Stimulated activated naive CD8-positive, alpha-beta T cell treated with anti-CD3 and anti-CD28 coated beads, Interleukin-15, Interleukin-2, amounts not matched to agents 100 ng/mL and 50 ng/mL, for 24 hours (primary cell): Measurements from ENCODE around the gene DUSP23.
A peak's percentile ranks its signal among the peaks of the same experiment; 100 is the strongest.

Source experiments
- H3K27ac Mint-ChIP-seq: one replicate; pipeline ENCODE4 v1.8.0; 2021; ENCODE audit warnings: mild to moderate bottlenecking, mixed read lengths
- H3K27me3 Mint-ChIP-seq: one replicate; pipeline ENCODE4 v1.8.0; 2021; ENCODE audit warnings: mixed read lengths
- H3K36me3 Mint-ChIP-seq: one replicate; pipeline ENCODE4 v1.8.0; 2021; ENCODE audit warnings: low read depth, mixed read lengths
- H3K4me1 Mint-ChIP-seq: one replicate; pipeline ENCODE4 v1.8.0; 2021; ENCODE audit warnings: low read depth, mixed read lengths
- H3K4me3 Mint-ChIP-seq: one replicate; pipeline ENCODE4 v1.8.0; 2021; ENCODE audit warnings: mild to moderate bottlenecking, mixed read lengths
- H3K9me3 Mint-ChIP-seq: one replicate; pipeline ENCODE4 v1.8.0; 2021; ENCODE audit warnings: mixed read lengths

The DUSP23 gene

DNA sequence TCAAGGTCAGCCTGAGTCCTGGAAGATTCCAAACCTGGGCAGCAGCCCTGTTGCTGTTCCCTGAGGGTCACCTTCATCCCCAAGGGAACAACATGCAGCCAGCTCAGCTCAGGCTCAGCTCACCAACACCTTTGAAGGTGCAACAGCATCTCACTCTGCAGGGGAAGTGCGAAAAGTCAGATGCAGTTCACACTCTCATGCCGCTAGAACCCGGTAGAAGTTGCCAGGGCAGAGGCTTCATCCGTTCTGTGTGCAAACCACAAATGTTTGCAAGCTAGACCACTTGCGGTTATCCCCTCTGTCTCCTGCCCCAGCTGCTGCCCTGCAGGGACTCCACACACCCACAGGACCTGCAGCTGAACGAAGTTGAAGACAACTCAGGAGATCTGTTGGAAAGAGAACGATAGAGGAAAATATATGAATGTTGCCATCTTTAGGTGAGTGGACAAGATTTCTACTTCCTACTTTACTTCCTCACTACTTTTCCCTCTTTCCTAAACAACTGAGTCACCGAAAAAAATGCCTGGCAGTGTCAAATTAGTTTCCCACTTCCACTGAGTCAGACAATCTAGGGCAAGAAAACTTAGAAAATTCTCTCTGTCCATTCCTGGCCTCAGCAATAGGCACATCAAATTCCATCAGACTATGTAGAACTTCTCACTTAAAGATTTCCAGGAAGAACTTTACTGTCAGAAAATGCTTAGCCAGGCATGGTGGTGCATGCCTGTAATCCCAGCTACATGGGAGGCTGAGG lies 19.6 kb downstream of the DUSP23 start:
- Mint-ChIP-seq H3K4me3 (peak overlapping the region; percentile 20), H3K9me3 (no peaks in the 10 kb centered on the region), H3K36me3 (no peaks in the 10 kb centered on the region), H3K27me3 (peaks cover 3% of the 10 kb centered on the region), H3K4me1 (peaks cover 22% of the 10 kb centered on the region), H3K27ac (no peak overlapping the region)

DNA sequence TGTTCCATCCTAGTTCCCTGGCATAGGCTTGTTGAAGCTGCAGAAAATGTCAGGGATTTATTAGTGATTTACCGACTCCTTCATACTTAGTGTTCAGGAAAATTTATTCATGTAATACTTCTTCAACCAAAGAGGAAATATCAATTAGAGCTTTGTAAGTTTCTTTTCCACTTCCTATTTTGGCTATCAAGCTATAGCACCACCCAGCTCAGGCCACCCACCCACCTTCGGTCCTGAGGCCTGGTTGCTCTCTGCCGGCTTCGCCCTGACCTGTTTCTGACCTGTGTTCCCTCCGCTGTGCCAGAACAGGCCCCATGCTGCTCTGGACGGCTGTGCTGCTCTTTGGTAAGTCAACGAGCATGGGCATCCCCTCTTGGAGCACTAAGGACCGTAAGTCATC lies 21.3 kb downstream of the DUSP23 start, which contains the start of gene FCRL6:
FCRL6 (plus strand) TSS at position 250 of the 400 bp plus-strand sequence; CDS start at position 315, 65 bp downstream.
- peaks cover 3% of the 10 kb centered on the region for H3K27me3 Mint-ChIP-seq
- peaks cover 22% of the 10 kb centered on the region for H3K4me1 Mint-ChIP-seq
- no peak within 1 kb of the TSS for H3K4me3 Mint-ChIP-seq

DNA sequence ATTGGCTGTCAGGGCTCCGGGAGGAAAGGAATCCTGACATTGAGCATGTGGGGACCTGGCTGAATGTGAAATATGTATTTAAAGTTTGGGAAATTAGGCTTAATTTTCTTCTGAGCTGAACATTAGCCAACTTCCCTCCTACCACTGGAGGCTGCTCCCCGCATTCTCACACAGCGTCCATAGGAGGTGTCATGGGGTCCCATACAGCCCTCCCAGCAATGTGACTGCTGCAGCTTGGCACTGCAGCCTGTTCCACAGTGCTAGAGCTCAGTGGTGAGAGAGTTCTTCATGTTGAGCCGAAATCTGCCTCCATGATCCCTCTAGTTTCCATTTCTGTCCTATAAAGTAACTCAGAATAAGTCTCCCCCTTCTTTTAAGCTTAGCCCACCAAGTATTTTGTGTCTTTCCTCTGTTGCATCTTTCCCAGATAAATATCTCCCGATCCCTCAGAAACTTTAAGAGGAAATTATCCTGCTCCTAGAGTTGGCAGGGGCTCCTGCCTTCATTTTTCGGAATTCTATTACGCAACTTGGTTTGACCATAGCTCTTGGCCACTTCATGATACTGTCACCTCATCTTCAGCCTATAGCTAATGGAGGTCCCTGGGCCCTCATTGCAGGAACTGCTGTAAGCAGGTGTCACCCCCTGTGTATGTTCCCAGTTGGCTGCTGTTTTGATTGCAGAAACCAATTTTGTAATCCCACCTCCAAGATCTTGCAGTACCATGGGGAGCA lies 23.4 kb downstream of the DUSP23 start:
- no peaks in the 10 kb centered on the region for H3K36me3 Mint-ChIP-seq
- peaks cover 3% of the 10 kb centered on the region for H3K27me3 Mint-ChIP-seq

More for the DNA sequence above, 21.3 kb downstream of the DUSP23 start, which contains the start of gene FCRL6:
- no peaks in the 10 kb centered on the region for H3K9me3 Mint-ChIP-seq
- H3K27ac Mint-ChIP-seq = no peak within 1 kb of the TSS
- no peaks in the 10 kb centered on the region for H3K36me3 Mint-ChIP-seq

DNA sequence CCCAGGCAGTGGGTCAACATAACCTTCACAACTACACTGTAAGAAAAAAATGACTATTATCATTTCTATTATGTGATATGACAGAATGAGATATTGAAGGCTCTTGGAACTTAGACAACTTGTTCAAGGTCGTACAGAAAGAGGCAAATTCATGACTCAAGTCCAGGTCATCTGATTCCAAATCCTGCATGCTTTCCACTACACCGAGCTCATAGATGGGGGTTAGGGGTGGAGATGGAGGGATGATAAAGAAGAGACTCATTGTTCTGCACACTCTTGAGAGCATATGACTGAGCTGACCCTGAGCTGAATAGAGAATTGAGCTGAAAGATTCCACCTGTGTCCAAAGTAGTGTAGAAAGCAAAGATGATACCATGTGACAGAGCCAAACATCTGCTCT lies 24.2 kb downstream of the DUSP23 start:
- no peaks in the 10 kb centered on the region for H3K9me3 Mint-ChIP-seq
- H3K27me3 Mint-ChIP-seq = peaks cover 3% of the 10 kb centered on the region
- H3K27ac Mint-ChIP-seq = no peak overlapping the region
- H3K4me3 Mint-ChIP-seq = no peak overlapping the region
- H3K36me3 Mint-ChIP-seq = no peaks in the 10 kb centered on the region
- H3K4me1 Mint-ChIP-seq = peaks cover 12% of the 10 kb centered on the region

More for the DNA sequence above, 23.4 kb downstream of the DUSP23 start:
- H3K9me3 Mint-ChIP-seq = no peaks in the 10 kb centered on the region
- H3K4me3 Mint-ChIP-seq = no peak overlapping the region
- H3K27ac Mint-ChIP-seq = no peak overlapping the region
- peaks cover 20% of the 10 kb centered on the region for H3K4me1 Mint-ChIP-seq

DNA sequence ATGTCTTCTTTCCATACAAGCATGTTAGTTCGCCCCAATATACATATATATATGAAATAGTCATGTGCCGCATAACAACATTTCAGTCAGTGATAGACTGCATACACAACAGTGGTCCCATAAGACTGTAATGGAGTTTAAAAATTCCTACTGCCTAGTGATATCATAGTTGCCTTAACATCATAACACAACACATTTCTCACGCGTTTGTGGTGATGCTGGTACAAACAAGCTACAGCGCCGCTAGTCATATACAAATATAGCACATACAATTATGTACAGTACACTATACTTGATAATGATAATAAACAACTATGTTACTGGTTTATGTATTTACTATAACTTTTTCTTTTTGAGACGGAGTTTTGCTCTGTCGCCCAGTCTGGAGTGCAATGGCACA lies 35.2 kb downstream of the DUSP23 start:
- Mint-ChIP-seq H3K27ac (no peak overlapping the region), H3K27me3 (no peaks in the 10 kb centered on the region), H3K4me1 (peaks cover 20% of the 10 kb centered on the region)

DNA sequence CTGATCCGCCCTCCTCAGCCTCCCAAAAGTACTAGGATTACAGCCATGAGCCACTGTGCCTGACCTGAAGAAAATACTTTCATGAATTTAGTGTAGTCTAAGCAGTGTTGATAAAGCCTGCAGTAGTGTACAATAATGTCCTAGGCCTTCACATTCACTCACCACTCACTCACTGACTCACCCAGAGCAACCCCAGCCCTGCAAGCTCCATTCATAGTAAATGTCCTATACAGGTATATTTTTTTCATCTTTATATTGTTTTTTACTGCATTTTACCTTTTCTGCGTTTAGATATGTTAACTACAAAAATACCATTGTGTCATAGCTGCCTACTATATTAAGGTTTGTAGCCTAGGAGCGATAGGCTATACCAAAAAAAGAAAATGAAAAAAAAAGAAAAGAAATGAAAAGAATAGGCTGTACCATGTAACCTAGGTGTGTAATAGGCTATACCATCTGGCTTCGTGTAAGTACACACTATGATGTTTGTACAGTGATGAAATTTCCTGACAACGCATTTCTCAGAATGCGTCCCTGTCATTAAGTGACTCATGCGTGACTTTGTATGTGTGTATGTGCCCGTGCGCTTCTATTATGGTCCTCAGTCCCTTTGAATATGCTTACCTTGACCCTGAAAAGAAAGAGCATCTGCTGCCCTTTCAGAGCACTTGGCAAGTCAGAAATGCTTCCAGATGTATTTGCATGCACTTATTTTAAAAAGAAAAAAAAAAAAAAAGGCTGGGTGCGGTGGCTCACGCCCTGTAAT lies 36.7 kb downstream of the DUSP23 start:
- Mint-ChIP-seq H3K27me3 (no peaks in the 10 kb centered on the region), H3K4me1 (peaks cover 20% of the 10 kb centered on the region), H3K9me3 (no peaks in the 10 kb centered on the region)

More for the DNA sequence above, 35.2 kb downstream of the DUSP23 start:
- H3K9me3 Mint-ChIP-seq = no peaks in the 10 kb centered on the region
- H3K4me3 Mint-ChIP-seq = no peak overlapping the region
- no peaks in the 10 kb centered on the region for H3K36me3 Mint-ChIP-seq

DNA sequence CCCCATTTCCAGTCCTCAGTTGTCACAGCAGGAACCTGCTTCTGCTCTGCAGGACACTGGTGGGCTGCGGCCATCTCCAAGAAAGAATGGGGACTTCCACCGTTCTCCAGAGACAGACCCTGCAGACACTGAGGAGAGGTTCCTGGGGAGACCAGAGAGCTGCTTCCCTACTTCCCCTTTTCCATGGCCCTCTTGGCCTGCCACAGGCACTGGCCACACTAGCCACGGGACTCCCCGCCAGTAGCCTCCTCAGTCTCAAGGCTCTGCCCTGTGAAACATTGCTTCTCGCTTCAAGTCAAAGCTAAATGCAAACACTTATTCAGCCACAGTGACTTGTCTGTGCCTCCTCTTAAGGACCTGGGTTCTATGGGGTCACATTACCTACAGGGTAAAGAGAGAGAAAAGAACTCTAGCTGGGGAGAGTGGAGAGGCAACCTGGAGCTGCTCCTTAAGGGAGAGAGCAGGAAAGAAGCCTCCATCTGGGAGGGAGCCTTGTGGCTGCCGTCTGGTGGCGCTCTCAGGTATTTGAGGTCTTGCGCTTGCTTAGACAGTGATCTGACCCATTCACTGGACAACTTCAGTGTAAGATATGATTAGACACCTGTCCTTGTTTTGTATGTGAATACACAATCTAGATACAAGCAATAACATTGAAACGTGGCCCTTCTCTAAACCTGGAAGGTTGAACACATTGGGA lies 40.6 kb downstream of the DUSP23 start:
- Mint-ChIP-seq H3K4me3 (no peak overlapping the region), H3K27me3 (no peaks in the 10 kb centered on the region), H3K27ac (no peak overlapping the region), H3K4me1 (peaks cover 44% of the 10 kb centered on the region), H3K9me3 (no peaks in the 10 kb centered on the region), H3K36me3 (no peaks in the 10 kb centered on the region)

More for the DNA sequence above, 36.7 kb downstream of the DUSP23 start:
- Mint-ChIP-seq H3K4me3 (no peak overlapping the region), H3K27ac (no peak overlapping the region), H3K36me3 (no peaks in the 10 kb centered on the region)

DNA sequence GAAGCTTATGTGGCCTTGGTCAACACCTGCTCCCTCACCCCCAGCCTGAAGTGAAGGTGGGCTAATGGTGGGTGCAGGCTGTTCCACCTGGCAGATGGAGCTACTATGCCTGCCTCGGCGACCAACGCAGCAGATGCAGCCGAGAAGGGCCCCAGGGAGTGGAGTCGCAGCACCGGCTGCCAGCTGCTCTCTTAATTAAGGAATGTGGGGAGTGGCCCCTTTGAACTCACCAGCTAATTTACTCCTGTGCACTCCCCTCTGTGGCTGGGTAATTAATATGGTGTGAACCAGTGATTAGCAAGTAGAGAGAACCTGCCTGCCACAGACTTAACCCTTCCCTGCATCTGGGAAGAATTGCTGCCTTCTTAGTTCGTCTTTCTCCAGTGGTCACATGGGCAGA lies 42.6 kb downstream of the DUSP23 start:
- Mint-ChIP-seq H3K9me3 (no peaks in the 10 kb centered on the region), H3K27me3 (no peaks in the 10 kb centered on the region), H3K4me3 (no peak overlapping the region), H3K27ac (no peak overlapping the region), H3K36me3 (no peaks in the 10 kb centered on the region), H3K4me1 (peaks cover 62% of the 10 kb centered on the region)

DNA sequence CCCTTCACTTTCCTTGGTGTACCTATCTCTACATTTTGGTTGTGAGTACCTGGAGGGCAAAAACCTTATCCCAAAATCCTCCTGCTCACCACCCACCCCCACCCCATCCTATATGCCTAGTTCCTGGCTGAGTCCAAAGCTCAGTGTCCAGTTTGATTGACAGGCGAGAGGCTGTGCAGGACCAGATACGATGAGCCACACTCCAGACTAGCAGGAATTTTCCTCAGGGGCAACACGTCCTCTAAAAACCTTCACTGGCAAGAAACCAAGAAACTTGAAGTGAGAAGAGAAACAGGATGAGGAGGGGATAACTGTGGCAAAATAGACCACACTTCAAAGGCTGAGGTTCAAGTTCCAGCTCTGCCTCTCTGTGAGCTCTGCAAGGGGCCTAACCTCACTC lies 44.8 kb downstream of the DUSP23 start:
- H3K36me3 Mint-ChIP-seq = no peaks in the 10 kb centered on the region
- peaks cover 54% of the 10 kb centered on the region for H3K4me1 Mint-ChIP-seq
- H3K27ac Mint-ChIP-seq = no peak overlapping the region
- no peak overlapping the region for H3K4me3 Mint-ChIP-seq
- H3K27me3 Mint-ChIP-seq = no peaks in the 10 kb centered on the region
- H3K9me3 Mint-ChIP-seq = no peaks in the 10 kb centered on the region

DNA sequence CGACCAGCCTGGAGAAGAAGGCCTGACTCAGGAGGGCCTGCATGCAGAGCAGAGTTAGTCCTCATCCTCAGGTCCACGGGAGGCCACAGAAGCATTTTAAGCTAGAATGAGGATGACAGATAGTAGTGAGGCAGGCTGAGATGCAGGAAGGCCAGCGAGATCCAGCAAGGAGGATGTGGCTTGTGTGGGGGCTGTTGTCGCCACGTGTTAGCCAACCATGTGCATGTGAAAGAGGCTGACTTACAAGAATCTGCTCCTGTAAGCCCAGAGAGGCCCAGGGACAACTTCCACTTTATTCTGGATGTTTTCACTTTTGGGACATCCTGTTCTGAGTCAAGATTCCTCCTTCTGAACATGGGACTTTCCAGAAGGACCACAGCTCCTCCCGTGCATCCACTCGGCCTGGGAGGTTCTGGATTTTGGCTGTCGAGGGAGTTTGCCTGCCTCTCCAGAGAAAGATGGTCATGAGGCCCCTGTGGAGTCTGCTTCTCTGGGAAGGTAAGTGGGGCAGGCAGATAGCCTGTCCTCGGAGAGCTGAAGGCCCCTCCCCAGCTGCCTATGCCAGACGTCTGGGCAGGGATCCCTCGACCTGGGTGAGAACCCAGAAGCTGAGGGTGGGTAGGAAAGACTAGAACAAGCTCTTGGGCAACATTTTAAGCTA lies 45.8 kb downstream of the DUSP23 start, which contains the start of gene SLAMF8:
SLAMF8 (plus strand) TSS at position 433 of the 661 bp plus-strand sequence; CDS start at position 459, 26 bp downstream.
- H3K27me3 Mint-ChIP-seq = no peaks in the 10 kb centered on the region
- H3K27ac Mint-ChIP-seq = peak within 1 kb of the TSS; percentile 63
- peak within 1 kb of the TSS; percentile 45 for H3K4me3 Mint-ChIP-seq
- H3K36me3 Mint-ChIP-seq = no peaks in the 10 kb centered on the region
- peaks cover 54% of the 10 kb centered on the region for H3K4me1 Mint-ChIP-seq
- no peaks in the 10 kb centered on the region for H3K9me3 Mint-ChIP-seq

DNA sequence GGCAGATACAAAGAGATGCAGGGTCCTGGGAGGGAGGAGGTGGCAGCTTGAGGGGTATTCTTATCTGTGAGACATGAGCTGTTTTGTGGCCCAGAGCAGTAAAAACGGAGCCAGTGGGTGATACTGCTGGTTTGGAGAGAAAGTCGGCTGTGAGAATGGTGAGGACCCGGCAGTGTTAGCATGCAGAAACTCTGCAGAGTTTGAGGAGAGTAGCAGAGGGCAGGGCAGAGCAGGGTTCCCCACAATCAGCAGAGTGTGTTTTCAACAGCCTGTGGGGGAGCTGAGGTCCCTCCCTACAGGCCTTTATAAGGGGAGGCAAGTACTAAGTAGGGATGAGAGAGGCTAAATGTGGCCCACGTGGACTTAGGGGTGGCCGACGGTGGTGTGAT lies 46.3 kb downstream of the DUSP23 start:
- Mint-ChIP-seq H3K27me3 (no peaks in the 10 kb centered on the region), H3K4me3 (peak overlapping the region; percentile 45)

DNA sequence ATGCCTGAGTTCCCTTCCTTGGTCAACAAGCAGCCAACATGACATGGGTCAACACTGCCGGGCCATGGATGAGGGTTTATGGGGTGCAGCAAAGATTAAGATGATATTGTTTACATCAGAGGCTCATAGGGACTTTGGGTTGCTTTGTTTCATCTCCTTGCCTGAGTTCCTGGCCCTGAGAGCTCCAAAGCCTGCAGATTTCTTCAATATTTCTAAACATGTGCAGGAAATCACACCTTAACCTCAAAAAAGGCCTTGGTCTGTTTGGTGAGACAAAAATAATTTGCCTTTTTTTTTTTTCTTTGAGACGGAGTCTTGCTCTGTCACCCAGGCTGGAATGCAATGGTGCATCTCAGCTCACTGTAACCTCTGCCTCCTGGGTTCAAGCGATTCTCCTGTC lies 46.8 kb downstream of the DUSP23 start:
- H3K4me1 Mint-ChIP-seq = peaks cover 54% of the 10 kb centered on the region
- no peaks in the 10 kb centered on the region for H3K27me3 Mint-ChIP-seq
- no peak overlapping the region for H3K27ac Mint-ChIP-seq
- no peak overlapping the region for H3K4me3 Mint-ChIP-seq
- no peaks in the 10 kb centered on the region for H3K36me3 Mint-ChIP-seq
- no peaks in the 10 kb centered on the region for H3K9me3 Mint-ChIP-seq

More for the DNA sequence above, 46.3 kb downstream of the DUSP23 start:
- H3K36me3 Mint-ChIP-seq = no peaks in the 10 kb centered on the region
- no peaks in the 10 kb centered on the region for H3K9me3 Mint-ChIP-seq
- peak overlapping the region; percentile 60 for H3K27ac Mint-ChIP-seq
- peaks cover 54% of the 10 kb centered on the region for H3K4me1 Mint-ChIP-seq

DNA sequence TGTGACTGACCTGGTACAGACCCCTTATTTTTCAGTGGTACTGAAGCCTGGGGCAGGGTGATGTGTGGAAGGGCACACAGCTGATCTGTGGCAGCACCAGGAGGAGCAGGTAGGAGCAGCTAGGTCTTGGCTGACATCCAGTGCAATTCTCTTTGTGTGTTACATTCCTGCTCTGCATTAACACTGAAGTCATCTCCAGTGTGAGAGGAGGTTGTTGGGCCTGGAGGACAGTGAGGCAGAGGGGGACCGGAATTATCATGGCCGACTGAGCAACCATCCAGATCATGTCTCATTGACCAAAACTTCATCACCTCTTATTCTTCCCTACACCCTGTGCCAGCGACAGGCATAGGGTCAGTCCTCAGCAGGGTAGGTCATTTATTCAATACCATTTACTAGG lies 47.4 kb downstream of the DUSP23 start:
- peaks cover 54% of the 10 kb centered on the region for H3K4me1 Mint-ChIP-seq
- no peak overlapping the region for H3K4me3 Mint-ChIP-seq
- H3K36me3 Mint-ChIP-seq = no peaks in the 10 kb centered on the region
- H3K9me3 Mint-ChIP-seq = no peaks in the 10 kb centered on the region
- H3K27me3 Mint-ChIP-seq = no peaks in the 10 kb centered on the region
- no peak overlapping the region for H3K27ac Mint-ChIP-seq
